ENCODE results near the gene RNF7. TPM values are rescaled to one million over a fixed set of nuclear protein-coding genes. Genes with fewer than 3 reads are reported as not detected.
A peak's percentile ranks its signal among the peaks of the same experiment; 100 is the strongest.
"Not testable (repeated sequence)": the region's sequence is repeated elsewhere in the genome, so short reads cannot be mapped to it uniquely, and the experiment has no call there.

The RNF7 gene
- 100 to 1,000 TPM; 137 to 168 (median 160) TPM for polyA plus RNA-seq

- Mint-ChIP-seq H3K27ac (peak within 1 kb of the TSS; percentile 94 to 99 (median 97)), H3K36me3 (no peaks in the 10 kb centered on the region), H3K4me1 (peaks cover 40 to 51% of the 10 kb centered on the region in 2 donors), H3K9me3 (no peaks in the 10 kb centered on the region), H3K27me3 (ENCODE audit: low read depth in 3 of 3) (peaks cover 0 to 15% (median 0%) of the 10 kb centered on the region in 3 donors), H3K4me3 (peak within 1 kb of the TSS; percentile 96 to 100 (median 97))
- DNase-seq, result peak; percentile 97
Measured at GRCh38 chr3:141738022-141738890, at the start of gene RNF7. RNF7 (plus strand) TSS chr3:141738298; CDS start chr3:141738342, 44 bp downstream.

- no peaks in the 10 kb centered on the region for H3K27me3 Mint-ChIP-seq (ENCODE audit: low read depth in 3 of 3)
- H3K4me1 Mint-ChIP-seq, result peaks cover 11 to 15% of the 10 kb centered on the region in 2 donors
- no peak overlapping the region for H3K27ac Mint-ChIP-seq
- H3K9me3 Mint-ChIP-seq, result no peaks in the 10 kb centered on the region
- no peak for DNase-seq
- no peak overlapping the region for H3K4me3 Mint-ChIP-seq
- H3K36me3 Mint-ChIP-seq, result no peaks in the 10 kb centered on the region
Measured at GRCh38 chr3:141690431-141691072, 47.5 kb upstream of the RNF7 start.

- not testable (repeated sequence) for H3K27ac Mint-ChIP-seq, H3K4me3 Mint-ChIP-seq
Measured at GRCh38 chr3:141691471-141691870, 46.6 kb upstream of the RNF7 start.

GRCh38 chr3:141692973-141693372 is 45.1 kb upstream of the RNF7 start:
- not testable (repeated sequence) for DNase-seq; H3K27me3 Mint-ChIP-seq (ENCODE audit: low read depth in 3 of 3); H3K4me1 Mint-ChIP-seq; H3K27ac Mint-ChIP-seq; H3K36me3 Mint-ChIP-seq; H3K4me3 Mint-ChIP-seq; H3K9me3 Mint-ChIP-seq

More at GRCh38 chr3:141691471-141691870, 46.6 kb upstream of the RNF7 start:
- H3K36me3 Mint-ChIP-seq; H3K27me3 Mint-ChIP-seq (ENCODE audit: low read depth in 3 of 3); DNase-seq; H3K4me1 Mint-ChIP-seq; H3K9me3 Mint-ChIP-seq: not testable (repeated sequence)

GRCh38 chr3:141699324-141699723 is 38.8 kb upstream of the RNF7 start:
- Mint-ChIP-seq H3K4me1 (no peaks in the 10 kb centered on the region), H3K4me3 (no peak overlapping the region), H3K27ac (no peak overlapping the region), H3K9me3 (no peaks in the 10 kb centered on the region), H3K36me3 (no peaks in the 10 kb centered on the region), H3K27me3 (ENCODE audit: low read depth in 3 of 3) (peaks cover 0 to 1% (median 0%) of the 10 kb centered on the region in 3 donors)
- DNase-seq, result no peak

- Mint-ChIP-seq H3K4me1 (no peaks in the 10 kb centered on the region), H3K27me3 (ENCODE audit: low read depth in 3 of 3) (peaks cover 0 to 1% (median 0%) of the 10 kb centered on the region in 3 donors), H3K36me3 (no peaks in the 10 kb centered on the region), H3K4me3 (no peak overlapping the region), H3K27ac (no peak overlapping the region), H3K9me3 (no peaks in the 10 kb centered on the region)
- DNase-seq, result no peak
Measured at GRCh38 chr3:141699897-141700296, 38.2 kb upstream of the RNF7 start.

- not testable (repeated sequence) for H3K4me1 Mint-ChIP-seq, DNase-seq
Measured at GRCh38 chr3:141703367-141703766, 34.7 kb upstream of the RNF7 start.

GRCh38 chr3:141707741-141708203 is 30.3 kb upstream of the RNF7 start:
- Mint-ChIP-seq H3K4me3 (no peak overlapping the region), H3K4me1 (peaks cover 0 to 3% of the 10 kb centered on the region in 2 donors), H3K36me3 (no peaks in the 10 kb centered on the region), H3K27ac (no peak overlapping the region), H3K9me3 (no peaks in the 10 kb centered on the region), H3K27me3 (ENCODE audit: low read depth in 3 of 3) (peaks cover 0 to 2% (median 1%) of the 10 kb centered on the region in 3 donors)
- DNase-seq, result no peak

More at GRCh38 chr3:141703367-141703766, 34.7 kb upstream of the RNF7 start:
- not testable (repeated sequence) for H3K27ac Mint-ChIP-seq; H3K36me3 Mint-ChIP-seq; H3K27me3 Mint-ChIP-seq (ENCODE audit: low read depth in 3 of 3); H3K4me3 Mint-ChIP-seq; H3K9me3 Mint-ChIP-seq

GRCh38 chr3:141708367-141708766 is 29.7 kb upstream of the RNF7 start:
- Mint-ChIP-seq H3K4me3 (no peak overlapping the region), H3K4me1 (peaks cover 0 to 3% of the 10 kb centered on the region in 2 donors), H3K27me3 (ENCODE audit: low read depth in 3 of 3) (peaks cover 0 to 2% (median 1%) of the 10 kb centered on the region in 3 donors), H3K27ac (no peak overlapping the region), H3K36me3 (no peaks in the 10 kb centered on the region), H3K9me3 (no peaks in the 10 kb centered on the region)
- no peak for DNase-seq

GRCh38 chr3:141709126-141709770 is 28.9 kb upstream of the RNF7 start:
- Mint-ChIP-seq H3K27ac (no peak overlapping the region), H3K36me3 (no peaks in the 10 kb centered on the region), H3K9me3 (no peaks in the 10 kb centered on the region), H3K4me1 (peaks cover 0 to 3% of the 10 kb centered on the region in 2 donors), H3K27me3 (ENCODE audit: low read depth in 3 of 3) (peaks cover 0 to 2% (median under 1%) of the 10 kb centered on the region in 3 donors), H3K4me3 (no peak overlapping the region)
- DNase-seq, result no peak

- Mint-ChIP-seq H3K4me1 (peaks cover 0 to 3% of the 10 kb centered on the region in 2 donors), H3K4me3 (no peak overlapping the region), H3K27ac (no peak overlapping the region), H3K27me3 (ENCODE audit: low read depth in 3 of 3) (peaks cover 0 to 2% (median 0%) of the 10 kb centered on the region in 3 donors), H3K36me3 (no peaks in the 10 kb centered on the region), H3K9me3 (no peaks in the 10 kb centered on the region)
- no peak for DNase-seq
Measured at GRCh38 chr3:141710121-141710520, 28.0 kb upstream of the RNF7 start.

- DNase-seq, result no peak
- Mint-ChIP-seq H3K4me3 (no peak overlapping the region), H3K4me1 (peaks cover 0 to 3% of the 10 kb centered on the region in 2 donors), H3K27ac (no peak overlapping the region), H3K9me3 (no peaks in the 10 kb centered on the region), H3K27me3 (ENCODE audit: low read depth in 3 of 3) (peaks cover 0 to 2% (median 0%) of the 10 kb centered on the region in 3 donors), H3K36me3 (no peaks in the 10 kb centered on the region)
Measured at GRCh38 chr3:141710888-141711616, 27.0 kb upstream of the RNF7 start.

GRCh38 chr3:141714671-141715070 is 23.4 kb upstream of the RNF7 start:
- no peak for DNase-seq
- no peak overlapping the region for H3K4me3 Mint-ChIP-seq
- H3K27me3 Mint-ChIP-seq (ENCODE audit: low read depth in 3 of 3), result peaks cover 0 to 7% (median 2%) of the 10 kb centered on the region in 3 donors
- H3K27ac Mint-ChIP-seq, result no peak overlapping the region
- no peaks in the 10 kb centered on the region for H3K36me3 Mint-ChIP-seq
- no peaks in the 10 kb centered on the region for H3K9me3 Mint-ChIP-seq
- no peaks in the 10 kb centered on the region for H3K4me1 Mint-ChIP-seq

Data from immature natural killer cell (primary cell).